B cell (primary cell): ENCODE data around the gene GABRG3. TPM values are rescaled to one million over a fixed set of nuclear protein-coding genes. Genes with fewer than 3 reads are reported as not detected.

Experiments
- ATAC-seq: fragments of 200-7000 bp; cut with Tn5 transposase; one replicate; pipeline ENCODE4 v1.10.0; 2021; ENCODE audit warnings: low read depth, mild to moderate bottlenecking, moderate number of reproducible peaks, moderate library complexity
- CTCF ChIA-PET: fragments of 350-600 bp; sonication (Branson Sonifier 250); formaldehyde crosslinking; loops from one replicate; lab custom pipeline; 2021; ENCODE audit warnings: antibody characterized with exemption, inconsistent platforms; lab: Charles Lee
- POLR2A ChIA-PET: fragments of 350-600 bp; sonication (Branson Sonifier 250); formaldehyde crosslinking; loops from one replicate; lab custom pipeline; 2021; ENCODE audit warnings: antibody characterized with exemption; lab: Charles Lee
- DNase-seq: peaks from one replicate; pipeline ENCODE4 v3.0.0; 2013
- H2AFZ ChIP-seq: 2 replicates; pipeline ENCODE4 v1.6.1; 2012; ENCODE audit warnings: mild to moderate bottlenecking, low read depth, low read length; ENCODE audit not compliant: insufficient read depth, poor library complexity, severe bottlenecking
- H3K27ac ChIP-seq, 2 donors: 1 replicate in 1 of 2; 2 replicates in 1 of 2; pipeline ENCODE4 v1.5.1; 2012 to 2013; ENCODE audit warnings: low read length in 2 of 2, mild to moderate bottlenecking in 2 of 2, moderate library complexity in 1 of 2
- H3K27me3 ChIP-seq, 4 experiments: fragments of 200-600 bp in 1 of 4; sonication (generic) in 1 of 4; replicated peaks in 1 of 4; 1 replicate in 2 of 4; 2 replicates in 2 of 4; pipeline versions ENCODE4 v1.6.1 to v1.7.0; 2013 to 2016; ENCODE audit warnings: low read length in 3 of 4, mild to moderate bottlenecking in 2 of 4, mixed read lengths in 1 of 4, moderate library complexity in 1 of 4; ENCODE audit not compliant: insufficient read depth in 4 of 4, control insufficient read depth in 3 of 4; ENCODE audit errors: control extremely low read depth in 1 of 4
- H3K36me3 ChIP-seq, 2 experiments: replicated peaks in 1 of 2; 1 replicate in 1 of 2; 2 replicates in 1 of 2; pipeline versions ENCODE4 v1.6.1 to v1.7.1; 2013; ENCODE audit warnings: low read length in 1 of 2; ENCODE audit not compliant: insufficient read depth in 2 of 2, control insufficient read depth in 1 of 2; ENCODE audit errors: control extremely low read depth in 1 of 2, extremely low read depth in 1 of 2
- H3K4me1 ChIP-seq, 2 donors: fragments of 200-600 bp in 1 of 2; sonication (generic) in 1 of 2; 1 replicate in 1 of 2; 2 replicates in 1 of 2; pipeline versions ENCODE4 v1.5.1 to v1.6.1; 2013 to 2017; ENCODE audit warnings: low read length in 2 of 2; ENCODE audit not compliant: control insufficient read depth in 2 of 2, insufficient read depth in 2 of 2
- H3K4me2 ChIP-seq: replicated peaks from 2 replicates; pipeline ENCODE3; 2012; ENCODE audit warnings: mild to moderate bottlenecking, low read depth, low read length; ENCODE audit not compliant: poor library complexity, severe bottlenecking
- H3K4me3 ChIP-seq, 5 experiments: fragments of 200-600 bp in 1 of 5; sonication (generic) in 1 of 5; 1 replicate in 3 of 5; 2 replicates in 2 of 5; pipeline versions ENCODE4 v1.5.1 to v1.7.0; 2011 to 2016; ENCODE audit warnings: low read length in 4 of 5, mild to moderate bottlenecking in 4 of 5, low read depth in 2 of 5, control low read depth in 1 of 5, moderate library complexity in 1 of 5; ENCODE audit not compliant: insufficient read depth in 1 of 5; ENCODE audit errors: control extremely low read depth in 1 of 5, extremely low read depth in 1 of 5
- H3K79me2 ChIP-seq: fragments of 200-600 bp; sonication (generic); one replicate; pipeline ENCODE4 v1.6.0; 2016; ENCODE audit warnings: low read length; ENCODE audit not compliant: control insufficient read depth, insufficient read depth
- H3K9ac ChIP-seq: fragments of 200-600 bp; sonication (generic); 2 replicates; pipeline ENCODE4 v1.6.1; 2017; ENCODE audit warnings: mild to moderate bottlenecking, low read length, moderate library complexity
- H3K9me3 ChIP-seq, 3 donors: one replicate each; pipeline versions ENCODE4 v1.6.1 to v1.7.1; 2013; ENCODE audit warnings: low read length in 2 of 3; ENCODE audit not compliant: control insufficient read depth in 2 of 3, insufficient read depth in 1 of 3; ENCODE audit errors: control extremely low read depth in 1 of 3
- H4K20me1 ChIP-seq: 2 replicates; pipeline ENCODE4 v1.6.0; 2012; ENCODE audit warnings: mild to moderate bottlenecking, low read length; ENCODE audit not compliant: insufficient read depth, control insufficient read depth, poor library complexity, severe bottlenecking
- H3K27ac Mint-ChIP-seq: one replicate; pipeline ENCODE4 v1.8.0; 2021; ENCODE audit warnings: mixed read lengths
- H3K27me3 Mint-ChIP-seq: one replicate; pipeline ENCODE4 v1.8.0; 2021; ENCODE audit warnings: mixed read lengths
- H3K4me1 Mint-ChIP-seq: one replicate; pipeline ENCODE4 v1.8.0; 2021; ENCODE audit warnings: mixed read lengths
- H3K4me3 Mint-ChIP-seq: one replicate; pipeline ENCODE4 v1.8.0; 2021; ENCODE audit warnings: mixed read lengths
- H3K9me3 Mint-ChIP-seq: one replicate; pipeline ENCODE4 v1.8.0; 2022; ENCODE audit warnings: mixed read lengths; ENCODE audit not compliant: insufficient read depth
- EZH2 ChIP-seq: IDR thresholded peaks from 2 replicates; pipeline ENCODE4 v1.6.1; 2012; ENCODE audit warnings: borderline replicate concordance, low read depth, mild to moderate bottlenecking, moderate library complexity, low read length; ENCODE audit not compliant: insufficient read depth, poor library complexity, severe bottlenecking
- WGBS: methylation state at CpG from one replicate; pipeline ENCODE4 v1.1.5; 2013; ENCODE audit warnings: missing lambda C conversion rate; ENCODE audit not compliant: insufficient coverage; 5-methylcytosine and 5-hydroxymethylcytosine counted together
- intact Hi-C: fragments of 100-400 bp; cut with micrococcal nuclease; formaldehyde crosslinking; loops from one replicate; pipeline ENCODE4 v1.10.0; 2022
- polyA plus RNA-seq: library from polyadenylated mRNA; depleted of rRNA; stranded (reverse); fragments of >200 nt; gene quantifications from 2 replicates; pipeline ENCODE4 v1.2.3, GENCODE V29; 2012
- total RNA-seq, 2 donors: library from RNA; stranded (reverse); fragments of 120-200 nt in 1 of 2; gene quantifications; 1 replicate in 1 of 2; 2 replicates in 1 of 2; pipeline versions ENCODE4 v1.2.3 to v1.2.4, GENCODE V29; 2013 to 2022
- TF ChIP-seq, protein P1 (sequence below): fragments of 200-600 bp; IDR thresholded peaks from one replicate; pipeline ENCODE4 v1.8.0; 2022; ENCODE audit warnings: antibody characterized with exemption, mild to moderate bottlenecking

GABRG3 gene
- total and polyA plus RNA-seq, 2 donors (not counting 1 experiment from before 2014, with no cell fraction given), result not detected

DNA sequence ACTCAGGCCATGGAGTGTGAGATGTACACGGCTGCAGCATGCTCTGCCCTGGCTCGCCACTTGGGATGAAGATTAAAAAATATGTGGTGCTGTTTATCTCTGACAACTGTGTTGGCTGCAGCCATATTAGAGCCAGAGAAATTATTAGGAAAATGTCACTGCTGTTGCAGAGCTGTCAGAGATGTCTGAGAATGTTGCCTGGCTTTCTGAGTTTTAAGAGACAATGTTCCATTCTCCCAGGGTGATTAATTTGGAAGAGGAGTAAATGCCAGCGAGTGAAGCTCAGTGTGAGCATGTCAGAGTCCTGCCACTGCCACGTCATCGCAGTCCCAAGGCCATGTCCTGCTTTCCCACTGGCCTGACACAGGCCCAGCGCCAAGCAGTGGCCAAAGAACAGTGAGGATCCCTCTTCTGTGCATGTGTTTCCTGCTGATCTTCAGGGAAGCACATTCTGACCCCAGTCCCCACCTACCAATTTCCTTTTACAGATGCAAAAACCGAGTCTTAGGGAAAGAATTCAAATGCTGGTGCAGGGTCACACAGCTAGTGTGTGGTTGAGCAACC lies 370.9 kb downstream of the GABRG3 start:
- POLR2A ChIA-PET, result no interaction called here
- H3K9me3 Mint-ChIP-seq, result peaks cover 6% of the 10 kb centered on the region
- Histone ChIP-seq H3K9me3 (peaks cover 0 to 21% (median 0%) of the 10 kb centered on the region in 3 donors), H2AFZ (no peak overlapping the region), H3K4me1 (no peaks in the 10 kb centered on the region), H3K4me3 (no peak overlapping the region), H3K36me3 (no peaks in the 10 kb centered on the region), H3K4me2 (no peak overlapping the region), H4K20me1 (no peaks in the 10 kb centered on the region), H3K27ac (no peak overlapping the region), H3K27me3 (no peaks in the 10 kb centered on the region), H3K79me2 (no peaks in the 10 kb centered on the region), H3K9ac (no peak overlapping the region)
- TF ChIP-seq, protein P1, sequence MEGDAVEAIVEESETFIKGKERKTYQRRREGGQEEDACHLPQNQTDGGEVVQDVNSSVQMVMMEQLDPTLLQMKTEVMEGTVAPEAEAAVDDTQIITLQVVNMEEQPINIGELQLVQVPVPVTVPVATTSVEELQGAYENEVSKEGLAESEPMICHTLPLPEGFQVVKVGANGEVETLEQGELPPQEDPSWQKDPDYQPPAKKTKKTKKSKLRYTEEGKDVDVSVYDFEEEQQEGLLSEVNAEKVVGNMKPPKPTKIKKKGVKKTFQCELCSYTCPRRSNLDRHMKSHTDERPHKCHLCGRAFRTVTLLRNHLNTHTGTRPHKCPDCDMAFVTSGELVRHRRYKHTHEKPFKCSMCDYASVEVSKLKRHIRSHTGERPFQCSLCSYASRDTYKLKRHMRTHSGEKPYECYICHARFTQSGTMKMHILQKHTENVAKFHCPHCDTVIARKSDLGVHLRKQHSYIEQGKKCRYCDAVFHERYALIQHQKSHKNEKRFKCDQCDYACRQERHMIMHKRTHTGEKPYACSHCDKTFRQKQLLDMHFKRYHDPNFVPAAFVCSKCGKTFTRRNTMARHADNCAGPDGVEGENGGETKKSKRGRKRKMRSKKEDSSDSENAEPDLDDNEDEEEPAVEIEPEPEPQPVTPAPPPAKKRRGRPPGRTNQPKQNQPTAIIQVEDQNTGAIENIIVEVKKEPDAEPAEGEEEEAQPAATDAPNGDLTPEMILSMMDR, result no peak
- no peak for TF ChIP-seq EZH2
- DNase-seq (no peak), ATAC-seq (no peak)
- intact Hi-C loops, result no loop called here
- H3K27ac Mint-ChIP-seq, result no peak overlapping the region
- 60% methylated on average over 6 of the region's 7 CpGs for WGBS
- CTCF ChIA-PET, result no interaction called here
- no peak overlapping the region for H3K4me3 Mint-ChIP-seq
- H3K27me3 Mint-ChIP-seq, result no peaks in the 10 kb centered on the region
- no peaks in the 10 kb centered on the region for H3K4me1 Mint-ChIP-seq

DNA sequence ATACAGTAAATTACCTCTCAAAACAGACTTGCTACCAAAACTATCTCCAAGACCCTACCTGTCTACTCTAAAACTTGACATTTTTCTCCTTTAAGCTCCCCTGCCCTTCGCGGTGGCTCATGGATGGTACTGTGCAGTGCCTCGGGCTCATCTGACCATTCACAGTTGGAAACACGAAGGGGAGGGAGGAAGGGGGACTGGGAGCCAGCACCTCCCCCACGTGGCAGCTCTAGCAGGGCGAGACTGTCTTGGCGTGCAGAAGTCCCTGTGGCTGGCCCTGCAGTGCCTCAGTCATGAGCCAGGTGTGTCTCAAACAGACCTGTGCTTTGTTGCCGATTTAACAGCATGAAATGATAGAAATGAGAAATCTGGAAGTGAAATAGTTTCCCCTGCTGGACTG lies 372.0 kb downstream of the GABRG3 start:
- Mint-ChIP-seq H3K4me1 (no peaks in the 10 kb centered on the region), H3K27ac (no peak overlapping the region), H3K4me3 (no peak overlapping the region), H3K27me3 (no peaks in the 10 kb centered on the region), H3K9me3 (peaks cover 2% of the 10 kb centered on the region)
- 91% methylated on average over 6 of the region's 8 CpGs for WGBS
- peaks cover 0 to 21% (median 0%) of the 10 kb centered on the region in 3 donors for H3K9me3 ChIP-seq
- DNase-seq, result no peak
- H3K4me2 ChIP-seq, result no peak overlapping the region
- intact Hi-C loops, result no loop called here
- no peaks in the 10 kb centered on the region for H3K27me3 ChIP-seq
- TF ChIP-seq, protein P1, result no peak
- TF ChIP-seq EZH2, result no peak
- POLR2A ChIA-PET, result no interaction called here
- H3K27ac ChIP-seq, result no peak overlapping the region
- no peaks in the 10 kb centered on the region for H3K79me2 ChIP-seq
- no peaks in the 10 kb centered on the region for H3K36me3 ChIP-seq
- H2AFZ ChIP-seq, result no peak overlapping the region
- ATAC-seq, result no peak
- H3K4me1 ChIP-seq, result no peaks in the 10 kb centered on the region
- H3K9ac ChIP-seq, result no peak overlapping the region
- no peaks in the 10 kb centered on the region for H4K20me1 ChIP-seq
- CTCF ChIA-PET, result no interaction called here
- no peak overlapping the region for H3K4me3 ChIP-seq
